ENCODE measurements around the gene PPP1R9B.
A peak's percentile ranks its signal among the peaks of the same experiment; 100 is the strongest.

The PPP1R9B gene

DNA sequence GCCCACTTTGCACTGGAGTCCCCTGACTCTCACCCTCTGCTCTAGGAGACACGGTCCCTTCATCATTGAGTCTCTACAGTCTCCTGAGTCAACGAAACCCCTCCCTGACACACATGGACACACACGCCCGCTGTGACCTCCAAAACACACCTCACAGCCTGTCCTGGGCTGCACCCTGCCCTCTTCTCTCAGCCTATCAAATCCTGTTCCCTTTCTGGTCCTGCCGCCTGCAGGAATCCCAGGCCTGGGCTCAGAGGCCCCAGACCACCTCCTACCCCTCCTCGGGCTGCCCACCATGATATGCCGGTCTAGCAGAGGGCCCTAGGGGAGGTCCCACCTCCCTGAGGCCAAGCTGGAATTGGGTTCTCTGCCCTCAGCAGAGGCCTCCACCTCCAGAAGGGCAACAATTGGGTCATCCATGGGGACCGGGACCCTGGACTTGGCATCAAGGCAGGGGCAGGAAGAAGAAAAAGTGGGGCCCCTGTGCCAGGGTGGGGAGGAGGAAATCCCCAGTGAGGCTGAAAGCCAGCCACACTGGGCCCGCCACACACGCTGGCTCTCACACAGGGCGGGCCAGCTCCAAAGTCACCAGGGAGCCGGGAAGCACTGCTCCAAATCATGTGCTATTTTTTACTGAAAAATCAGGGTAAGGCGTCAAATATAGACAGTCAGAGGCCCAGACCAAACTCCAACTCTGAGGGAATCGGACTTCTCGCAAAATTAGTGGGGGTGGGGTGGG, 3.4 kb downstream of the PPP1R9B start:
- H3K36me3 Mint-ChIP-seq (ENCODE audit: low read depth) = peaks cover 36% of the 10 kb centered on the region
- no peaks in the 10 kb centered on the region for H3K9me3 Mint-ChIP-seq
- no peaks in the 10 kb centered on the region for H3K27me3 Mint-ChIP-seq
- H3K4me1 Mint-ChIP-seq (ENCODE audit: low read depth) = peaks cover 66% of the 10 kb centered on the region
- H3K4me3 Mint-ChIP-seq = peak overlapping the region; percentile 94
- peak overlapping the region; percentile 96 for H3K27ac Mint-ChIP-seq

DNA sequence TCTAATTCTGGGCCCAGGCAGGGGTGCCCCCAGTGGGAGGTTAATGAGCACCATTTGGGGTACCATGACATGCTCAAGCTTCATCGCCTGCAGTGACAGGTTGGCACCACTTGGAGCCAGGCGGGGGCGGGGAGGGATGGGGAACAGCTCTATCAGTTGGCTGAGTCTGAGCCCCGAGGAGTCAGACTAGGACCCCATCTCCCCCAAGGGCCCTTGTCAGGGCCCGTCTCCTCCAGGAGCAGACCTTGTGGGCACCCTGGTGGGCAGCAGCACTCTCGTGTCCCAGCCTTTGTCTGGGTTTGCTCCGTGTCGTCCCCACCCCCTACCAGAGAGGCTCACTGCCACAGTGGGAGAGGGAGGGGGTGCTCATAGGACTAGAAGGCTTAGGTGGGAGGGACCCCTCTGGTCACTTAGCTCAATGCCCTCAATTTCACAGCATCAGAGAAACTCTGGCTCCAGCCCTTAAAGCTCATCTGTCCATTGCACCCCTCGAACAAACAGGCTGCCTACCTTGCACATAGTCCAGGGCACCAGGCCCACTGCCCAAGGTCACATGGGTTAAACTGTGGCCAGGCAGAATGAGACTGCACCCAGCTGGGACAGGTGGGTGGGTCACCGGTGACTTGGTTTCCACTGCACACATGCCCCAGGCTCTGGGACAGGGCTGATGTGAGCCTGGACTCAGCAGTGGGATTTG, 4.1 kb downstream of the PPP1R9B start:
- no peaks in the 10 kb centered on the region for H3K9me3 Mint-ChIP-seq
- H3K36me3 Mint-ChIP-seq (ENCODE audit: low read depth) = peaks cover 43% of the 10 kb centered on the region
- H3K27ac Mint-ChIP-seq = peak overlapping the region; percentile 96
- H3K4me1 Mint-ChIP-seq (ENCODE audit: low read depth) = peaks cover 66% of the 10 kb centered on the region
- no peaks in the 10 kb centered on the region for H3K27me3 Mint-ChIP-seq
- H3K4me3 Mint-ChIP-seq = peak overlapping the region; percentile 94

DNA sequence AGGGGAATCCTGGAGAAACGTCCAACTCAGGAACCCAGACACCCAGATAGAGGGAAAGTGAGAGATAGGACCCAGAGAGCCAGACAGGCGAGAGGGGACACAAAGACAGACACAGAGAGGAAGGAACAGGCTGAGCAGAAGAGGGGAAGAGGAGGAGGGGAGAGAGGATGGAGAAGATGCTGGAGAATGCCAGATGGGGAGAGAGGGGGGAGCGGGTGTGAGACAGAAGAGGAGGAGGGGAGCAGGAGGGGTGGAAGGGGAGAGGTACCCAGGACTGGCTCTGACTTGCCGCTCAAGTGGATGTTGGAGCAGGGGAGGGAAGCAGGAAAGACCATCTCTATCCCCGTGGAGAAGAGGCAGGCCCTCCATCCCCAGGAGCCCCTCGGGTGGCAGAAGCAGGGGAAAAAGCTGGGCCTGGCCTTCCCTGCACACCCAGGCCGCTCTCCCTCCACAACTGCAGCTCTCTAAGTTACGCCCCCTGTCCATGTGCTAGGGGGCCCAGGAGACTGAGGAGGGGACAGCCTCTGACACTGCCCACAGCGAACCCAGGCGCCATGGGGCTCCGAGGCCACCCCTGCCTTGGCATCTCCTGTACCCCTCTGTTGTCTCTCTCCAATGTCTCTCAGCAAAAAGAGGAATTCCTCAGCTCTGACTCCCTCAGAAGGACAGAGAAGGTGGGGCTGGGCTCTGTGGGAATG, 4.8 kb downstream of the PPP1R9B start:
- Mint-ChIP-seq H3K27me3 (no peaks in the 10 kb centered on the region), H3K4me1 (ENCODE audit: low read depth) (peaks cover 70% of the 10 kb centered on the region), H3K27ac (peak overlapping the region; percentile 59), H3K4me3 (peak overlapping the region; percentile 94), H3K36me3 (ENCODE audit: low read depth) (peaks cover 49% of the 10 kb centered on the region), H3K9me3 (no peaks in the 10 kb centered on the region)

DNA sequence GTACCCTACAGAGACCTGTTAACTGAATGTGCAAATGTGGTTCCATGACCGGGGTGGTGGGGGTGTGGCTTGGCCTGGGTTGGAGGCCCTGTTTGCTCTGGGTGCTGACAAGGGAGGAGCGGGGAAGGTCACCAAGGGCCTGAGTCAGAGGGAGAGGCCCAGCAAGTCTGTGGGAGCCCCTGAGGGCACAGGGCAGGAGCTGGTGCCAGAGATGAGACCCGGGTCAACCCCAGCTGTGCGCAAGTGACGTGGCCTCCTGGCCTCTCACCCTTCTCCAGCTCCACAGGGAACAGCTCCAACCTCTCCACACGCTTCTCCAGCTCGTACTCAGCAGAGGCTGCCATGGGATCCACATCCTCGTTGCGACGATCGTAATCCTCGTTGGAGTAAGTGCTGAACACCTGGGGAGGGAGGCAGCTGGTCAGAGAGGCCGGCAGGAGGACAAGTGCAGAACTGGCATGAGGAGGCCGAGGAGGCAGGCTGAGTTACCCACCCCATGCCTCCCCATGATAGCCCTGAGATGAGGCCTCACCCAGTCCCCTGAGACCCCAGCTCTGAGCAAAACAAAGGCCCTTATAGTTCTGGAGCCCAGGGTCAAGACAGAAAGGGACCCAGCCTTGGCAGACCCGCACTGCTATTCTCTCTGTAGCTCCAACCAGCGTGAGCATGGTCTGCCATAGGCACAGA, 5.5 kb downstream of the PPP1R9B start:
- Mint-ChIP-seq H3K4me1 (ENCODE audit: low read depth) (peaks cover 77% of the 10 kb centered on the region), H3K27me3 (no peaks in the 10 kb centered on the region), H3K9me3 (no peaks in the 10 kb centered on the region), H3K27ac (peak overlapping the region; percentile 62), H3K36me3 (ENCODE audit: low read depth) (peaks cover 55% of the 10 kb centered on the region), H3K4me3 (peak overlapping the region; percentile 94)

DNA sequence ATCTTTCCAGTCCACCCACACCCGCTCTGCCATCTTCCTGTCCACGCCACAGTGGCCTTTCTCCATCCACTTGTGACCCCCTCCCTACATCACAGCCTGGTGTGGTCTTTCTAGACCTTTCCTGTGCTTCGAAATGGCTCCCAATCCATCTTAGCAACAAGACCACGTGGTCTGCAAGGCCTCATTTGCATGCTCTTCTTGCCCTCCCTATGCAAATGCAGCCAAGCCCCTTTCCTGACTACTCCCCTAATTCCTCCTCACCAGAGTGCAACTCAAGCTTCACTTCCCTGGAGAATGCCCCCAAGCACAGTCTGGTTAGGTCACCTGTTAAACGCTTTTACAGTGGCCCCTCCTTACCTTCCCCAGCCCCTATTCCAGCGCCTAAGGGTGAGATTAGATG, 6.1 kb downstream of the PPP1R9B start:
- Mint-ChIP-seq H3K4me3 (no peak overlapping the region), H3K9me3 (no peaks in the 10 kb centered on the region), H3K27ac (peak overlapping the region; percentile 62), H3K4me1 (ENCODE audit: low read depth) (peaks cover 83% of the 10 kb centered on the region), H3K27me3 (no peaks in the 10 kb centered on the region), H3K36me3 (ENCODE audit: low read depth) (peaks cover 62% of the 10 kb centered on the region)

DNA sequence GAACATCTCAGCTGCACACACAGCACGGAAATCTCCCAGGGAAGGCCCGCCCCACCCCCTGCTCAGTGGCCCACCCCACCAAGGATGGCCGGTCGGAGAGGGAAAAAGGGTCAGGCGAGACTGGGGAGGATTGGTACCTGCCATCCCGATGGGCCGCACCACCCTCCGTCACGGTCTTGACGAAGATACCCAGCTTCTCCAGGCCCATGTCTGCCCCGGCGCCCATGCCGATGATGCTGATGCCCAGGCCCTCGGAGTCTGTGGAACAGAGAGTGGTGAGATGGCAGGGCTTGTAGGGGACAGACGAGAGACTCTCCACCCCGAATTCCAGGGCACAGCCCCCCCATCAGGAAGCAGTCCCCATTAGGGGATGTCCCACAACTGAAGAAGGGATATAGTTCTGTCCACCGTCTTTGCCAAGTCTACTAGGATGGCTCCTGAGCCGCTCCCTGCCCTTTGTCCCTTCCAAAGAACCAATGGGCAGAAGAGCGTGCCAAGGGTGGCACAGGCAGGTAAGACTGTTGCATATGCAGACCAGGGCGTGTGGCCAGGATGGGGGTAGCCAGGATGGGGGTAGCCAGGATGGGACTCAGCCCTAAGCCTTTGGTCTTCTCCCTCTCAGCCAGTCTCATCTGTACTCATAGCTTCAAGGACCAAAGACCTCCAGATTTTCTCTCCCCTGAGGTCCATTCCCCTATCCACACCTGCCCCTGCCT, 6.9 kb downstream of the PPP1R9B start:
- Mint-ChIP-seq H3K27ac (no peak overlapping the region), H3K9me3 (no peaks in the 10 kb centered on the region), H3K36me3 (ENCODE audit: low read depth) (peaks cover 69% of the 10 kb centered on the region), H3K4me1 (ENCODE audit: low read depth) (peaks cover 83% of the 10 kb centered on the region), H3K4me3 (no peak overlapping the region), H3K27me3 (no peaks in the 10 kb centered on the region)

DNA sequence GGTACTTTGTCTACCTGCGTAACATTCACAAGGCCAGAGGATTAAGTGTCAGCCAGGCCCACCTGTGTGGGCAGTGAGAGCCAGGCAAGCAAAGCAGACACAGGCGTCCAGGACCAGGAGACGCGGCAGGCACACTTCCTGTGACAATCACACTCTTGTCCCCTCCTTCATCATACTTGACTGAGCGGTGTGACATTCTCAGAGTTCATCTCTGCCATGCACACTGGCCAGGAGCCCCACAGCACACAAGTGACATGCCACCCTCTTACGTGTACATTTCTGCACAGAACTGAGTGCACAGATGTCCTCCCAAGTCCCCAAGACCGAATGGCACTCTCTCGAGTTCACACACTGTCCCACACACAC, 8.7 kb downstream of the PPP1R9B start:
- Mint-ChIP-seq H3K27ac (peak overlapping the region; percentile 68), H3K9me3 (no peaks in the 10 kb centered on the region), H3K36me3 (ENCODE audit: low read depth) (peaks cover 77% of the 10 kb centered on the region), H3K4me1 (ENCODE audit: low read depth) (peaks cover 72% of the 10 kb centered on the region), H3K4me3 (peak overlapping the region; percentile 39), H3K27me3 (no peaks in the 10 kb centered on the region)

DNA sequence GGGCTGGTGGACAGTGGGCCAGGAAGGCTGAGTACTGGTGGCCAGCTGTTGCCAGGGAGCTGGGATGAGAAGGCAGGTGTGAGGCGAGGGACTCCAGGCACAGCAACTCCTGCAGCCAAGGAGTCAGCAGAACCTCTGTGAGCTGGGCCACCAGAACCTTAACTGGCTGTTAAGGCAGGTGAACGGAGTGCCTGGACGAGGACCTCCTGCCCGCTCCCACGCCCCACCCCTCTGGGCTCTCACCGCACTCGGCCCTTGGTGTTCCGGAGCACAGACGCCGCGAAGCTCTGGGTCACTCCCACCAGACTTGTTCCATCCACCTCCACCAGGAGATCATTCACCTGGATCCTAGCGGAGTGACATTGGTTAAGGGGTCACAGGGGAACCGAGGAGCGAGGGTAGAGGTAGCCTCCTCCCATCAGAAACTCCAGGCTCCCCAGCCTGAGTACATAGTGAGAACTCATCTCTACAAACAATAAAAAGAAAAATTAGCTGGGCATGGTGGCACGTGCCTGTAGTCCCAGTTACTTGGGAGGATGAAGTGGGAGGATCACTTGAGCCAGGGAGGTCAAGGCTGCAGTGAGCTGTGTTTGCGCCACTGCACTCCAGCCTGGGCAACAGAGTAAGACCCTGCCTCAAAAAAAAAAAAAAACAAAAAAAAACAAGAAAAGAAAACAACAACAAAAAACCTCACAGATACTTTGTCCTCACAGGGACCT, 9.3 kb downstream of the PPP1R9B start:
- H3K36me3 Mint-ChIP-seq (ENCODE audit: low read depth) = peaks cover 80% of the 10 kb centered on the region
- no peaks in the 10 kb centered on the region for H3K9me3 Mint-ChIP-seq
- H3K27me3 Mint-ChIP-seq = no peaks in the 10 kb centered on the region
- H3K4me1 Mint-ChIP-seq (ENCODE audit: low read depth) = peaks cover 66% of the 10 kb centered on the region
- H3K27ac Mint-ChIP-seq = peak overlapping the region; percentile 68
- no peak overlapping the region for H3K4me3 Mint-ChIP-seq

DNA sequence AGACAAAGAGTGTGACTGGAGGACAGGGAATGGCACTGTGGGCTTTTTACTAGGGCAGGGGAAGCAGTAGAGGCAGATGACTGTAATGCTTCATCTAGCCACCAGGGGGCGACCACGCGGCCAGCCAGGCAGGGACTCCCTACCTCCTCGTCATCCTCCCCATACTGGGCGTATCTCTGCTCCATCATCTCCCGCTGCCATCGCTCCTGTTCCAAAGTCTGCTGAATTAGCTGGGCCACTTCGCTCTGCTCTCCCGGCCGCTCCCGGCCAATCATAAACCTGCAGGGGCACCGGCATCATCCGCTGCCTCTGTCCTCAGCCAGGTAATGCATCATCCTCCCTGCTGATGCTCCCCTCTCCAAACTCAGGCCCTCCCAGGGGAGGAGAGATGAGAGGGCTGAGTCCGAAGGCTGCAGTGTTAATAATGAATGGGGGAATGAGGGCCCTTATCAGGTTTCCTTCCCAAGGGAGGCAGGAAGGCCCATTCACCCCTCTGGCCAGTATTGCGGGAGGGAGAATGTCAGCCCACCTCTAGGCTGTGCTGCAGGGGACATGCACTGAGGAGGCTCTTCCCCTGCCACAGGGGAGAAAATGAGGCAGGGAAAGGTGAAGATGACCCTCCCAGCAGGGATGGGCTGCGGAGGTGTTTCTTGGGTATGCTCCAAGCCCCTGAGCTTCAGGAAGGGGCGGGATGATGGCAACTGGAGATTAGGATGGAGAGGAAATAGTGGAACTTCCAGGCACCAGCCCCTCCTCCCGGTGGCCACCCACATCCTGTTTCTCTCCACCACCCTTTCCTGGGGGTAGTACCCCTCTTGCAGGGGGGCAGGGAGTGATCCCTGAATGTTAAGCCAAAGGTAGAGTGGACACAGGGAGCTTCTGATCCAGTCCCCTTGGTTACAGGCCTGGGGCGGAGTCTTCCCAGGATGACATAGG, 10.3 kb downstream of the PPP1R9B start:
- Mint-ChIP-seq H3K4me3 (peak overlapping the region; percentile 32), H3K36me3 (ENCODE audit: low read depth) (peaks cover 84% of the 10 kb centered on the region), H3K4me1 (ENCODE audit: low read depth) (peaks cover 56% of the 10 kb centered on the region), H3K9me3 (no peaks in the 10 kb centered on the region), H3K27ac (no peak overlapping the region), H3K27me3 (no peaks in the 10 kb centered on the region)

DNA sequence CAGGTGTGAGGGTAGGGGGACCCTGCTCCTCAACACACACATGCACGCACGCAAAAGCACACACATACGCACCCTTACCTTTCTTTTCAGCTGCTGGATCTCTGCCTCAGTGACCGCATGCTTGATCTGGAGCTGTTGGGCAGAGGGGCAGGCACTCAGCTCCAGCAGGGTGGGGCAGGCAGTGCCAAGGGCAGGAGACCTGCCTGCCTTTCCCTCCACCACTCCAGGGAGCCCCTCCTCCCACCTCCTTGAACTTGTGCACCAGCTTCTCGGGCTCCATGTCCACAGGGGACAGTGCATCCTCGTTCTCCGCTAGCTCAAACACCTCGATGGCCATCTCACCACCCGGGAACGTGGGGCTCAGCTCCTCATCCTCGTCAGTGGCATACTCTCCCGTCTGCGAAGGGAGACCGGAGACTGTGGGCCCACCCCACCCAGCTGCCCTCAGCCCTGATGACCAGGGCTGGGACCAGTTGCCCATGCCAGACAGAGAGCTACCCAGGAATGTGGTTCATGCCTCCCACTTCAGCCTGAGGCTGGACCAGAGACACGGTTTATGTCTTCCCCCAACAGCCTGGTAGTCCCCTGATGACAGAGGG, 11.2 kb downstream of the PPP1R9B start:
- Mint-ChIP-seq H3K27me3 (no peaks in the 10 kb centered on the region), H3K4me3 (no peak overlapping the region), H3K27ac (no peak overlapping the region), H3K4me1 (ENCODE audit: low read depth) (peaks cover 47% of the 10 kb centered on the region), H3K9me3 (no peaks in the 10 kb centered on the region), H3K36me3 (ENCODE audit: low read depth) (peaks cover 77% of the 10 kb centered on the region)

DNA sequence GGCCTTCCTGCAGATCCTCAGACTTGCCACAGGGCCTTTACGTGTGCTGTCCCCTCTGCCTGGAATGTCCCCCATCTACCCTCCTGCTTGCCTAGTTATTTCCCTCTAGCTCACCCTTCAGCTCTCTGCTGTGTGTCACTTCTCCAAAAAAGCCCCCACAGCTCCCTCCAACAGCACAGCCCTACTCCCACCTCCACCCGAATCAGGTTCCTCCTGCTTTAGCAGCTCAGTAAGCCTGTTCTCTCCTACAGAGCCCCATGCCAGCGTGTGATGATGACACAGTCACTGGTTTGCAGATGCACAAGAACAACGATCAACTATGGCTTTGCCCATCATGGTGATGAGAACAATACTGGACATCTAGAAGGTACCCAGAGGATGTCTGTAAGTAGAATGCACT, 13.4 kb downstream of the PPP1R9B start:
- H3K4me1 Mint-ChIP-seq (ENCODE audit: low read depth) = peaks cover 32% of the 10 kb centered on the region

DNA sequence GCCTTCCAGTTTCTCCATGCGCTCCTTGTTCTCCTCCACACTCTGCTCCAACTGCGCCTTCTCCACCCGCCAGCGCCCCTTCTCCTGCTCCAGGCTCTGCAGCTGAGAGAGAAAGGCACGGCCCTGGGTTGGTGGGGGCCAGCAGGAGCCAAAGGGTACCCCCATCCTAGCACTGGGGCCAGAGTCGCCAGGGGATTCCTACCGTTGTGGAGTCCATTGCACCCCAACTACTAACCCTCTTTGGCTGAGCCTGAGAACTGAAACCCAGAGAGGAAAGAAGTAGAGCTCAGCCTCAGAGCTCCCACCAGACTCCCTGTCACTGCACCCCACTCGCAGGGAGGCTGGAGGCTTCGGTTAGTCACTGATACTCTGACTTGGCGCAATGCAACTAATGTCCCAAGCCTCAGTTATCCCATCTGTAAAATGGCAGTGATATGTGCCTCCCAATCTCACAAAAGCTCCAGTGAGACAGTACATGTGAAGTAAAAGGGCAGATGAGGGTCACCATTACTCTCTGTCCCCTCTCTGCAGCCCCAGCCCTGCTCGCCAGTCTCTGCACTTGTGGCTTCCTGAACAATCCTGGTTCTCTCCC, 14.3 kb downstream of the PPP1R9B start:
- Mint-ChIP-seq H3K9me3 (no peaks in the 10 kb centered on the region), H3K4me3 (no peak overlapping the region), H3K27ac (no peak overlapping the region), H3K4me1 (ENCODE audit: low read depth) (peaks cover 32% of the 10 kb centered on the region), H3K36me3 (ENCODE audit: low read depth) (peaks cover 57% of the 10 kb centered on the region), H3K27me3 (no peaks in the 10 kb centered on the region)

More for the DNA sequence above, 13.4 kb downstream of the PPP1R9B start:
- Mint-ChIP-seq H3K4me3 (no peak overlapping the region), H3K27me3 (no peaks in the 10 kb centered on the region), H3K9me3 (no peaks in the 10 kb centered on the region), H3K27ac (no peak overlapping the region), H3K36me3 (ENCODE audit: low read depth) (peaks cover 66% of the 10 kb centered on the region)
